IPS DF 19.7 (cell line): Measurements from ENCODE around the gene IPPK.
A peak's percentile ranks its signal among the peaks of the same experiment; 100 is the strongest.

Experiments
- DNase-seq: peaks from one replicate; pipeline ENCODE4 v3.0.0-alpha.2; 2013; ENCODE audit warnings: low read depth, low spot score

Gene IPPK

DNA sequence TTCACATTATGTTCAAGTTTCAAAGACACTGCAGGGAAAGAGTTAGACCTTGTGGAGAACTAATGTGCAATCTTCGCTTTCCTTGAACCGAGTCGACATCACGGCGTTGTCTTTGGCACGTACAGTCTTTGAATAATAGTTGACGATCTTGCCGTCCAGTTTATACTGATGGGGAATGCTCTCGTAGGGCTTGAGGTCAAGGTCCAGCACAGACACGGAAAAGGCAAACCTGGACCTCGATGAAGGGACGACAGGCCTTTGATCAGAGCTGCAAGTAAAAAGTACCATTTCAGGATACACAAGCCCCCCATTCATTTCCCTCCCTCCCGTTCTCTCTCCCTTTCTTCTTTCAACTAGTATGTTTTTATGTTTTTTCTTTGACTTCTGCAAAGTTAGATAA lies 54.1 kb downstream of the IPPK start:
- no peak for DNase-seq

GRCh38 chr9:92614763-92615461 lies 55.0 kb downstream of the IPPK start:
- no peak for DNase-seq

DNA sequence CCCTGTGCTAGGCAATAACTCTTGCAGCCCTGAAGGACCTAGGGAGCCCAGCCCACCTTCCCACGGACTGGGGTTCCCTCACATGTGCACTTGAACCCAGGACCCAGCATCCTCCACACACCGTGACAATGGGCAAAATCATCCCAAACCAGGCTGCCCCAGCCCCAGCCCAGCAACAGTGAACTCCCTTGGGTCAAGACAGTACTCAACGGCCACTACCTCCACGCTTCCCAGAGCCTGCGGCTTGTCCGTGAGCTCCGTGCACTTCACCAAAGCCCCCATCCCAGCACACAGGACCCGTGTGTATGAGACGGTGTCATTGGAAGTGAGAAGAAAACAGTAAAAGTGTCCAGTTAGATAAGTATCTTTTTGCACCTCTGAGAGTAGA lies 55.8 kb downstream of the IPPK start:
- no peak for DNase-seq

- no peak for DNase-seq
These were observed 56.4 kb downstream of the IPPK start for GRCh38 chr9:92613268-92614122.

DNA sequence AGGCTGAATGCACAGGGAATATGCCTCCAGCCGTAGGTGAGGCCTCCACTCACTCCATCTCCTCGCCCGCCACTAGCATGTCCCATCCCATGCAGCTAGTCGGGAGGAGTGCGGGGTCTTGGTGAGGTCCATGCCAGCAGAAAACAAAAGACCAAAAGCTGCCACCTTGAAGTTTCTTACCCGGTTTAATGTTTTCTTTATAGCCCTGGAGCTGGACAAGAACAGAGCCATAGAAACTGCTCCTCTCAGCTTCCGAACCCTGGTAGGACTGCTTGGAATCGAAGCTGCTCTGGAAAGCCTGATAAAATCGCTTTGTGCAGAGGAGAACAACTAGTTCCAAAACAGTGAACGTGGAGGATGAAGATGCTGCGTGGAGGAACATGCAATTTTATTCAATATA lies 57.1 kb downstream of the IPPK start:
- no peak for DNase-seq

DNA sequence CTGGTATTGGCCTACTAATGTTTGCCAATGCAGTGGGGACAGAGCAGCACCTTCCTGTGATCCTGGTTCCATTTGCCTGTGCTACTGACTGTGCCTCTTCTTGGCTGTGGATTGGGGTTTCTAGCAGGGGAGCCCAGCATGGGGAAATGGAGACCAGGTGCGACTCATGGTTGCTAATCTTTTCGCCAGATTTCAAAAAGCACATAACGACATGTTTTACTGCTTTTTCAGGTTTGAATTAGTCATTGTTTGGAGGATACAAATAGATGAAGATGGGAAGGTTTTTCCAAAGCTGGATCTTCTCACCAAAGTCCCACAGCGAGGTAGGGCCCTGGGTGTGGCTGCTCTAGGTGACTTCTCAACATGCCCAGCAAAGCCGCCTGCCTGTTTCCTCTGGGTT lies 57.6 kb downstream of the IPPK start:
- no peak for DNase-seq

DNA sequence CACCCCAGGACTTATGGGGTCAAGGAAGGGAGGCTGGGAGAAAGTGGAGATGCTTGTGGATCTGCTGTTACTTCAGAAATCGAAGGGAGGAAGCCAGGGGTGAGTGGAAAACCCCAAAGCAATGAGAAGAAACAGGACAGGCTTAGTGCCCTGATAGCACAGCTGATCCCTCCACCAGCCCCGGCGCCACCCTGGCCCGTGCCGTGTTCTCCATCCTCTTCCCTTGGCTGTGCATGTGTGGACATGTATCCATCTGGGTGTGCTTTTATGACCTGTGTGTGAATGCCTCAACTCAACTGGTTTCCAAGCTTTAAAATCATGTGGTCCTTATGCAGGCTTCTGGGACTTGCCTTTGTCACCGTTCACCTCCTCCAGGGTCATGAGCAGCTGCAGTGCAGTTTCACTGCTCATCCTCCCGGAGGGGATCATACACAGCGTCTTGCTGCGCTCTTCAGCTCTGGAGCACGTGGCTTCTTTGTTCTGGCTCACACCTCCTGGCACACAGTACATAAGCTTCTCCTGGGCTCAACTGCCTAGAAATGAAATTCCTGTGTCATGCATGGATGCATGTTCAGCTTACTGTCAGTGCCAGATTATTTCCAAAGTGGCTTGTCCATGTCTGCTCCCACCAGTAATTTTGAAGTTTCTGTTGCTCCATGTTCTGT lies 58.2 kb downstream of the IPPK start:
- no peak for DNase-seq

DNA sequence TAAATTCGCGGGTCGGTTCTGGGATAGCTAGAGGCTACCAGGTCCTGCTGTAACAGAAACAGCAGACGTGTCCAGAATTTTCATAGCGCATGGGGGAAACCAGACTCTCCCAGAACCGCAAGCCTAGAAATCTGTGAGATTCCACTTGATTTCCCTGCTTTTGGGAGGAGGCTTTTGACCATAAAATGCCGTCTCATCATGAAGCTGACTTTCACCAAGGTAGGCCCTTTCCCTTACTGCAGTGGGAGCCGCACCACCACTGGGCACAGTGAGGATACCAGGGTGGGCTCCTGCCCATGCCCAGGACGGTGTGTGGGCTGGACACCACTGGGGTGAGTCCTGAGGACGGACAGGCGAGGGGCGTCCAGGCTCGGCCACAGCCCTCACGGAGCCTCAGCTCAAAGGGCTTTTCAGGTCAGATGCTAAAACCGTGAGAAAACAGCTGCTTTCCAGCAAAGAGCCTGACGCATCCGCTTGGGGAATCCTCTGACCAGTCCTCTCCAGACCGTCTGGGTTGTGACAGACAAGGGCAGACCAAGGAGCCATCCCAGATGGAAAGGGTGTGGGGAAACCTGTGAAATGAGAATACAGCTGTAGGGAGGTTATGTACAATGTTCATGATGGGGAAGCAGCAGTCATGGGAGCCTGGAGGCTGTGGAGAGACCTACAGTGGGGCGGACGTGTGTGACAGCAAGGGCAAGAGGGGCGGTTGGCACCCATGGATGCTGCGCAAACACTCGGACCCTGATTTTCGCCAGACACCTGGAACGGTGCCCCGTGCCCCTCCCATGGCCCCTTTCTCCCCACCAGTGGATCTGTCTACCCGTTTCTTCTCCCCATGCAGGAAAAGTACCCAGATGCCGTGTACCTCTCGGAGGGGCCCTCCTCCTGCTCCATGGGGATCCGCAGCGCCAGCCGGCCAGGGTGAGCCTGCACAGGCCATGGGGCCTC lies 59.2 kb downstream of the IPPK start:
- no peak for DNase-seq

DNA sequence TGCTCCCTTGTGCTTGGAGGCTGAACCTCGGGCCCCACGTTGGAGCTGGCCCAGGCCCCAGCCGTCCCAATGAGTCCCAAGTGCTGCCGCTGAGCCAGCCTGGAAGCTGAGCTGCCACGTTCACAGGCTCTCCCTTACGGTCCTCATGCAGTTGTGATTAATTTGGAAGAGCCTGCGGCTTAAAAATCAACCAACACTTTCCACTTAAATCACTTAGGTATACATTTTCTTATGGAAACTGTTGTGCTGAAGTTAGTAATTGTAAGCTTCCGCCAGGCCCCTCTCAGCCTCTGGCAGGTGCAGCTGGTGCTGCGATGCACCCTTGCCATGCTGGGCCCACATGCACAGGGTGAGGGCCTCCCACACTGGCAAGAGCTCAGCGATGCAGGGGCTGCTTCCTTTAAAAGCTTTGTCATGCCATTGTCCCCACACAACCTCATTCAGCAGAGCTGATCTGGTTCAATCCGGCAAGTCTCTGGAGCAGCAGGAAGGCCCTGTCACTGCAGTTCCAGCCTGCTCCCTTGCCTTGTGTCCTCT lies 61.0 kb downstream of the IPPK start:
- peak; percentile 3 for DNase-seq

DNA sequence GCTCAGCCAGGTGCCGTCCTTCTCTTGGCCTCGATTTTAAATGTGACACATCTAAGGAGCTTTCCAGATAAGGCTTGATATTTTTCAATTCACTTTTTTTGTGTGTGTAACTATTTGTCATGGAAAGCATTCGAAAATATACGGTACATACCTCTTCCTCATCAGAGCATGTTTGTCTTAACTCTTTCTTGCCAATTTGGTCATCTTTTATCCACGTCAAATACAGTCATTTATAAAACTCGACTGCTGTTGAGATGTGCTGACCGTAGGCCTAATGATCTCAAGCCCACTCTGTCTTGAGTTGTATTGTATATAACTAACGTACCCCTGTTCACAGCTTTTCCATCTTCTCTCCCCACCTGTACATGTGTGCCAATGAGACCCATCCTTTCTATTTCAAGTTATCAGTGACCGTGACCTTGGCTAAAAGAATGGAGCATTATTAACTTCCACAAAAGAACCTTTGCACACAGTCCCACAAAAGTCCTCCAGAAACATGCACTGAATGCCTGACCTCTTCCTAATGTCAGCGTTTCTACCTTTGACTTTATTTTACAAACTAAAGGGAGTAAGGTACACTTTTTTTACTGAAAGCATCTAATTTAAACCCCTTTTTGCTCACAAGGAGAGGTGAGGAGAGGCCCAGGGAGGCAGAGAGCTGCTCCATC lies 61.6 kb downstream of the IPPK start:
- DNase-seq: no peak

GRCh38 chr9:92607773-92608172 lies 62.2 kb downstream of the IPPK start:
- DNase-seq: no peak

DNA sequence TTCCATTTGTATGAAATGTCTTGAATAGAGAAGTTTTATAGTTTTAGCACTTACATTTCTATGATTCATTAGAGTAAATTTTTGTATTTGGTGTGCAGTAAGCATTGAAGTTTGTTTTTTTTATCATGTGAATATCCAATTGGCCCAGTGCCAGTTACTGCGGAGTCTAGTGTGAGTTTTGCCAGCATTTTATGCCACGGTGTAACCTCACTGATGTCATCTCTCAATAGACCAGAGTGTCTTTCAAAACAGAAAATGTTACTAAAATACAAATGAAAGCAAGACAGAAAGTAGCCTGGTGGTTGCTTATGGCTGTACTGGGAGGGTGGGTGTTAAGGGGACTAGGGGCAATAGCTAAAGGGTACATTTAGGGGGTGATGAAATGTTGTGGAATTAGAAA lies 62.8 kb downstream of the IPPK start:
- no peak for DNase-seq

DNA sequence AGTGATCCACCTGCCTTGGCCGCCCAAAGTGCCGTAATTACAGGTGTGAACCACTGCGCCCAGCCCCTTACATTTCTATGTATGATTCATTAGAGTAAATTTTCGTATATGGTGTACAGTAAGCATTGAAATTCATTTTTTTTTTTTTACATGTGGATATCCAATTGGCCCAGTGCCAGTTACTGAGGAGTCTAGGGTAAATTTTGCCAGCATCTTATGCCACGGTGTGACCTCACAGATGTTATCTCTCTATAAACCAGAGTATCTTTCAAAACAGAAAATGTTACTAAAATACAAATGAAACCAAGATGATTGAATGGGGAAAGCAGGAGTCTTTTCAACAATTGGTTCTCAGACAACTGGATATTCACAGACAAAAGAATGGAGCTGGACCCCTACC lies 64.7 kb downstream of the IPPK start:
- no peak for DNase-seq

DNA sequence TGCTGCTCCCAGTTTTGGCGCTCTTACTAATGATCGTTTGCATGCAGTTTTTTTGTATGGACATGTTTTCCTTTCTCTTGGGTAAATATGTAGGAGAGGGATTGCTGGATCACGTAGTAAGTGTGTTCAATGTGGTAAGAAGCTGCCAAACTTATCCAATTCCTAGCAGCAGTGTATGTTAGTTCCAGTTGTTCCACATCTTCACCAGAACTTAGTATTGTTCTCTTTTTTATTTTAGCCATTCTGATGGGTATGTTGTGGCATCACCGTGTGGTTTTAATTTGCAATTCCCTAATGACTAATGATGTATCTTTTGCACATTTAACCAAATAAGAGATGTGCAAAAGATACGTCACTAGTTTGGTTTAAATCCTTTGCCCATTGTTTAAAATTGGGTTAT lies 65.9 kb downstream of the IPPK start:
- no peak for DNase-seq

GRCh38 chr9:92603100-92603499 lies 66.8 kb downstream of the IPPK start:
- no peak for DNase-seq

- DNase-seq: no peak
These were observed 67.5 kb downstream of the IPPK start for GRCh38 chr9:92602413-92602812.

- no peak for DNase-seq
These were observed 68.5 kb downstream of the IPPK start for GRCh38 chr9:92601451-92601850.

DNA sequence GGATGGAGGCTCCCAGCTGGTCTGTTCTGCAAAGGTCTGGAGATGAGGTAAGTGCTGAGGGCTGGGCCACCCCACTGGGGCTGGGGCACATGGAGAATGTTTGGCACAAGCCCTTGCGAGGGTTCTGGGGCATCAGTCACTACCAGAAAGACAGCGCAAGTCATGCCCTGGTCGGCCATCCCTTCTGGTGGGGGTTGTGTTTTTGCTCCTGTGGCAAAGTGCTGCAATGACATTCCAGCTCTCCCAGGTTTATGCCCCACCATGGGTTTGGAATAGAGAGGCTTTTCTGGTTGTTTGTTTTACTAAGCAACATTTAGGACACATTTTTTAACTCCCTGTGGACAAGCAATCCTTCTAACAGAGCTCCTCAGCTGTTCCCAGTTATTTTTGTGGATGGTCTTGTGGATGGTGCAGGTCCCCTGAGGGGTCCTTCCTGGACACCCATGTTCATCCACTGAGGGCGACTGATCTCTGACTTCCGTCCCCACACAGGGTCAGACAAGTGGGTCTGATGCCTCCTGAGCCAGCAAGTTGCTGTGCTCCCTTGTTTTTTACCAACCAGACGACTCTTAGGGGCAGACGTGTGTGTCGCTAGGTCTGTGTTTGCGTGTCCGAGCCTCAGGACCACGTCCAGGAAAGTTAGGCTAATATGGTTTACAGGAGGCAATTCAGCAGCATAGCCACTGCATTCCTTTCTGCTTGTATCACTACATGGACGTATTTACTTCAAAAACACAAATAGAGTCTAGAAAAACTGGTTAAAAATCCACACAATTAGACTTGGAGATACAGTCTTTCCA lies 69.3 kb downstream of the IPPK start:
- DNase-seq: no peak

- DNase-seq: no peak
These were observed 69.9 kb downstream of the IPPK start for GRCh38 chr9:92599938-92600461.

GRCh38 chr9:92598382-92598781 lies 71.5 kb downstream of the IPPK start:
- DNase-seq: no peak
